ENCODE results near the gene HAUS3. TPM values are rescaled to one million over a fixed set of nuclear protein-coding genes. Genes with fewer than 3 reads are reported as not detected.
A peak's percentile ranks its signal among the peaks of the same experiment; 100 is the strongest.

Gene HAUS3
- polyA plus RNA-seq, 3 donors = 4.4 to 5.5 (median 5.0) TPM

DNA sequence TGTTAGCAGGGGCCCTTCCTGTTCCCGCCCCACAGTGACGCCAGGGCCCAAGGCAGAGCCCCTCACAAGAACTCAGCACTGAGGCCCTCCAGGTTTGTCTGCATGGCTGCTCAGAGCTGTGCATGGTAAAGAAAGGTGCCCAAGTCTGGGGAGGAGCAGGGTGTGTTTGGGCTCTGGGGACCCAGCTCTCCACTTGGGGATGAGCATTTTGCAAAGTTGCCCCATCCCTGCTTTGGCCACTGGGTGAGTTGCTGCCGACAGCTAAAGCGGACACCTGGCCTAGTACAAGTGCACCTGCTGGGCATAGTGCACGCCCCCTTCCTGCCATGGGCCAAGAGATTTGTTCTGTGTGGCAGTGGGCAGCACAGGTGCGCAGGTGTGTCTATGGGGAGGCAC is 22.0 kb upstream of the HAUS3 start:
- no peak overlapping the region for H3K27ac Mint-ChIP-seq
- Histone ChIP-seq H3K9ac (ENCODE audit: insufficient read depth, low read length, poor library complexity, severe bottlenecking) (no peak overlapping the region), H3K36me3 (replicated peaks in 1 of 2; ENCODE audit: control insufficient read depth in 1 of 2, insufficient read depth in 2 of 2, low read length in 2 of 2) (peaks cover 0 to 11% of the 10 kb centered on the region in 2 donors), H3K4me1 (ENCODE audit: control insufficient read depth in 1 of 2, insufficient read depth in 2 of 2, low read length in 2 of 2) (peaks cover 22 to 25% of the 10 kb centered on the region in 2 donors), H3K79me2 (ENCODE audit: insufficient read depth, low read length) (peaks cover 24% of the 10 kb centered on the region), H2AFZ (ENCODE audit: insufficient read depth, low read depth, low read length, poor library complexity, severe bottlenecking) (no peak overlapping the region), H3K27ac (ENCODE audit: low read depth in 1 of 2, low read length in 2 of 2) (no peak overlapping the region), H4K20me1 (ENCODE audit: insufficient read depth, low read length) (peaks cover 23% of the 10 kb centered on the region), H3K9me3 (replicated peaks in 1 of 2; ENCODE audit: control insufficient read depth in 1 of 2, insufficient read depth in 1 of 2, low read length in 2 of 2) (no peaks in the 10 kb centered on the region), H3K27me3 (ENCODE audit: control insufficient read depth in 2 of 2, insufficient read depth in 2 of 2, low read length in 2 of 2) (no peaks in the 10 kb centered on the region), H3K4me2 (replicated peaks; ENCODE audit: extremely low read depth, low read length, poor library complexity, severe bottlenecking) (no peak overlapping the region), H3K4me3 (replicated peaks in 1 of 3; ENCODE audit: low read depth in 2 of 3, low read length in 3 of 3) (no peak overlapping the region)
- peaks cover 0 to 1% (median 0%) of the 10 kb centered on the region in 3 donors for H3K27me3 Mint-ChIP-seq (ENCODE audit: low read depth in 3 of 3)
- 91% methylated on average over 5 of the region's 6 CpGs for WGBS (ENCODE audit: insufficient coverage)
- H3K4me1 Mint-ChIP-seq = peaks cover 15% of the 10 kb centered on the region
- no peak for DNase-seq
- intact Hi-C loops (cut with micrococcal nuclease) = loop anchor here (2.0 to 10.0 kb wide), 4 partner anchors 21 to 549 kb away; partner anchors contain the start of genes CFAP99 (in 1 of the 2), HAUS3 (in 1 of the 2), NELFA (in 1 of the 2) and POLN (in 1 of the 2)
- TF ChIP-seq, protein P1, sequence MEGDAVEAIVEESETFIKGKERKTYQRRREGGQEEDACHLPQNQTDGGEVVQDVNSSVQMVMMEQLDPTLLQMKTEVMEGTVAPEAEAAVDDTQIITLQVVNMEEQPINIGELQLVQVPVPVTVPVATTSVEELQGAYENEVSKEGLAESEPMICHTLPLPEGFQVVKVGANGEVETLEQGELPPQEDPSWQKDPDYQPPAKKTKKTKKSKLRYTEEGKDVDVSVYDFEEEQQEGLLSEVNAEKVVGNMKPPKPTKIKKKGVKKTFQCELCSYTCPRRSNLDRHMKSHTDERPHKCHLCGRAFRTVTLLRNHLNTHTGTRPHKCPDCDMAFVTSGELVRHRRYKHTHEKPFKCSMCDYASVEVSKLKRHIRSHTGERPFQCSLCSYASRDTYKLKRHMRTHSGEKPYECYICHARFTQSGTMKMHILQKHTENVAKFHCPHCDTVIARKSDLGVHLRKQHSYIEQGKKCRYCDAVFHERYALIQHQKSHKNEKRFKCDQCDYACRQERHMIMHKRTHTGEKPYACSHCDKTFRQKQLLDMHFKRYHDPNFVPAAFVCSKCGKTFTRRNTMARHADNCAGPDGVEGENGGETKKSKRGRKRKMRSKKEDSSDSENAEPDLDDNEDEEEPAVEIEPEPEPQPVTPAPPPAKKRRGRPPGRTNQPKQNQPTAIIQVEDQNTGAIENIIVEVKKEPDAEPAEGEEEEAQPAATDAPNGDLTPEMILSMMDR (IDR thresholded peaks at IDR 0.05) = no peak
- H3K4me3 Mint-ChIP-seq = no peak overlapping the region
- H3K9me3 Mint-ChIP-seq = no peaks in the 10 kb centered on the region
- H3K36me3 Mint-ChIP-seq = peaks cover 0 to 3% of the 10 kb centered on the region in 2 donors

DNA sequence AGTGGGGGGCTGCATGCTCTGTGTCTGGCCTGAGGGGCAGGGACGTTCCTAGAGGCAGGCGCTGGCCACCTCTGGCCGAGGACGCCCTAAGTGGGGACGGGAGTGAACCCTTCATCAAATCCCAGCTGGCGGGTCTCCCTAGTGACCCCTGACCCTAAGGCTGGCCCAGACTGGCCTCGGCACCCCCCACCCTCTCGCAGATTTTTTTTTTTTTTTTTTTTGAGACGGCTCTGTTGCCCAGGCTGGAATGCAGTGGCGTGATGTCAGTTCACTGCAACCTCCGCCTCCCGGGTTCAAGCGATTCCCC is 21.0 kb upstream of the HAUS3 start:
- Histone ChIP-seq H4K20me1 (ENCODE audit: insufficient read depth, low read length) (peaks cover 34% of the 10 kb centered on the region), H3K9me3 (replicated peaks in 1 of 2; ENCODE audit: control insufficient read depth in 1 of 2, insufficient read depth in 1 of 2, low read length in 2 of 2) (no peaks in the 10 kb centered on the region), H3K4me2 (replicated peaks; ENCODE audit: extremely low read depth, low read length, poor library complexity, severe bottlenecking) (peak overlapping the region; percentile 90), H3K4me3 (replicated peaks in 1 of 3; ENCODE audit: low read depth in 2 of 3, low read length in 3 of 3) (peak overlapping the region; percentile 53 to 79 (median 65)), H3K9ac (ENCODE audit: insufficient read depth, low read length, poor library complexity, severe bottlenecking) (peak overlapping the region; percentile 77), H3K27ac (ENCODE audit: low read depth in 1 of 2, low read length in 2 of 2) (peak overlapping the region; percentile 86 to 87), H3K79me2 (ENCODE audit: insufficient read depth, low read length) (peaks cover 27% of the 10 kb centered on the region), H3K36me3 (replicated peaks in 1 of 2; ENCODE audit: control insufficient read depth in 1 of 2, insufficient read depth in 2 of 2, low read length in 2 of 2) (peaks cover 8 to 21% of the 10 kb centered on the region in 2 donors), H3K27me3 (ENCODE audit: control insufficient read depth in 2 of 2, insufficient read depth in 2 of 2, low read length in 2 of 2) (no peaks in the 10 kb centered on the region), H2AFZ (ENCODE audit: insufficient read depth, low read depth, low read length, poor library complexity, severe bottlenecking) (peak overlapping the region; percentile 92), H3K4me1 (ENCODE audit: control insufficient read depth in 1 of 2, insufficient read depth in 2 of 2, low read length in 2 of 2) (peaks cover 22 to 25% of the 10 kb centered on the region in 2 donors)
- peaks cover 15% of the 10 kb centered on the region for H3K4me1 Mint-ChIP-seq
- TF ChIP-seq, protein P1 (IDR thresholded peaks at IDR 0.05) = no peak
- peaks cover 0 to 5% of the 10 kb centered on the region in 2 donors for H3K36me3 Mint-ChIP-seq
- H3K27me3 Mint-ChIP-seq (ENCODE audit: low read depth in 3 of 3) = peaks cover 0 to 1% (median 0%) of the 10 kb centered on the region in 3 donors
- H3K9me3 Mint-ChIP-seq = no peaks in the 10 kb centered on the region
- intact Hi-C loops (cut with micrococcal nuclease) = loop anchor here (2.0 to 10.0 kb wide), 4 partner anchors 20 to 548 kb away; partner anchors contain the start of genes CFAP99 (in 1 of the 2), HAUS3 (in 1 of the 2), NELFA (in 1 of the 2) and POLN (in 1 of the 2)
- DNase-seq = no peak
- WGBS (ENCODE audit: insufficient coverage) = 24% methylated on average over 6 of the region's 13 CpGs
- peak overlapping the region; percentile 74 to 83 for H3K4me3 Mint-ChIP-seq
- H3K27ac Mint-ChIP-seq = peak overlapping the region; percentile 65 to 87 (median 81)
